Bronchial epithelial cell (primary cell): Measurements from ENCODE around the gene CEP131. TPM values are rescaled to one million over a fixed set of nuclear protein-coding genes. Genes with fewer than 3 reads are reported as not detected.

Experiments used
- DNase-seq: peaks from one replicate; pipeline ENCODE4 v3.0.0-alpha.2; 2010; ENCODE audit warnings: low read depth
- FAIRE-seq: peaks from 2 replicates; lab custom pipeline; 2011; peaks lifted over from hg19 to GRCh38; lab: Jason Lieb, UNC
- H3K27me3 ChIP-seq: 2 replicates; pipeline ENCODE4 v1.5.1; 2011; ENCODE audit warnings: low read length; ENCODE audit not compliant: control insufficient read depth, insufficient read depth
- H3K36me3 ChIP-seq: 2 replicates; pipeline ENCODE4 v1.5.1; 2011; ENCODE audit warnings: low read length; ENCODE audit not compliant: control insufficient read depth, insufficient read depth
- H3K4me3 ChIP-seq: 2 replicates; pipeline ENCODE4 v1.5.1; 2011; ENCODE audit warnings: mild to moderate bottlenecking, low read depth, low read length, control low read depth
- total RNA-seq: library from RNA; depleted of rRNA; stranded (reverse); fragments of >200 nt; gene quantifications from 2 replicates; pipeline ENCODE4 v1.2.1, GENCODE V29; 2014
- TF ChIP-seq, protein P1 (sequence below): IDR thresholded peaks from 2 replicates; pipeline ENCODE4 v1.5.1; 2011; ENCODE audit warnings: mild to moderate bottlenecking, moderate library complexity, low read length, control low read depth, inconsistent platforms; ENCODE audit not compliant: insufficient read depth, severe bottlenecking

Gene CEP131
- total RNA-seq, 1 donor from 2014 or later: 9.2 TPM

DNA sequence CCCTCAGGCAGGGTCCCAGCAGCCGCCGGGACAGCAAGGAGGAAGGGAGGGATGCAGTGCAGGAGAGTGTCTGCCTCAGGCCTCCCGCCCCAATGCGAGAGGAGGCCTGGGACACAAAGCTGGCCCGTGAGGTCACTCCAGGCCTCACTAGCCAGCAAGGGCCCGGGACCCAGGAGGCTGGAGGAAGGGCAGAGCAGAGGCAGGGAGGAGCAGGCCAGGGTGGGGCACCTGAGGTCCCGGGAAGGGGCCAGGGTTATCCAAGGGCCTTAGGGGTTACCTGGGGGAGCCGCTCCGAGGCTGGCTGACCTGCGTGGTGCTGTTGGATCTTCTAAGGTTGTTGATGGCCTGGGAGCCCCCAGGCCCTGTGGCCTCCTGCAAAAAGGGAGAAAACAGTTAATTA lies 14.1 kb downstream of the CEP131 start:
- Histone ChIP-seq H3K36me3 (peaks cover 1% of the 10 kb centered on the region), H3K4me3 (no peak overlapping the region), H3K27me3 (no peaks in the 10 kb centered on the region)
- FAIRE-seq (no peak), DNase-seq (no peak)
- TF ChIP-seq, protein P1, sequence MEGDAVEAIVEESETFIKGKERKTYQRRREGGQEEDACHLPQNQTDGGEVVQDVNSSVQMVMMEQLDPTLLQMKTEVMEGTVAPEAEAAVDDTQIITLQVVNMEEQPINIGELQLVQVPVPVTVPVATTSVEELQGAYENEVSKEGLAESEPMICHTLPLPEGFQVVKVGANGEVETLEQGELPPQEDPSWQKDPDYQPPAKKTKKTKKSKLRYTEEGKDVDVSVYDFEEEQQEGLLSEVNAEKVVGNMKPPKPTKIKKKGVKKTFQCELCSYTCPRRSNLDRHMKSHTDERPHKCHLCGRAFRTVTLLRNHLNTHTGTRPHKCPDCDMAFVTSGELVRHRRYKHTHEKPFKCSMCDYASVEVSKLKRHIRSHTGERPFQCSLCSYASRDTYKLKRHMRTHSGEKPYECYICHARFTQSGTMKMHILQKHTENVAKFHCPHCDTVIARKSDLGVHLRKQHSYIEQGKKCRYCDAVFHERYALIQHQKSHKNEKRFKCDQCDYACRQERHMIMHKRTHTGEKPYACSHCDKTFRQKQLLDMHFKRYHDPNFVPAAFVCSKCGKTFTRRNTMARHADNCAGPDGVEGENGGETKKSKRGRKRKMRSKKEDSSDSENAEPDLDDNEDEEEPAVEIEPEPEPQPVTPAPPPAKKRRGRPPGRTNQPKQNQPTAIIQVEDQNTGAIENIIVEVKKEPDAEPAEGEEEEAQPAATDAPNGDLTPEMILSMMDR: no peak

DNA sequence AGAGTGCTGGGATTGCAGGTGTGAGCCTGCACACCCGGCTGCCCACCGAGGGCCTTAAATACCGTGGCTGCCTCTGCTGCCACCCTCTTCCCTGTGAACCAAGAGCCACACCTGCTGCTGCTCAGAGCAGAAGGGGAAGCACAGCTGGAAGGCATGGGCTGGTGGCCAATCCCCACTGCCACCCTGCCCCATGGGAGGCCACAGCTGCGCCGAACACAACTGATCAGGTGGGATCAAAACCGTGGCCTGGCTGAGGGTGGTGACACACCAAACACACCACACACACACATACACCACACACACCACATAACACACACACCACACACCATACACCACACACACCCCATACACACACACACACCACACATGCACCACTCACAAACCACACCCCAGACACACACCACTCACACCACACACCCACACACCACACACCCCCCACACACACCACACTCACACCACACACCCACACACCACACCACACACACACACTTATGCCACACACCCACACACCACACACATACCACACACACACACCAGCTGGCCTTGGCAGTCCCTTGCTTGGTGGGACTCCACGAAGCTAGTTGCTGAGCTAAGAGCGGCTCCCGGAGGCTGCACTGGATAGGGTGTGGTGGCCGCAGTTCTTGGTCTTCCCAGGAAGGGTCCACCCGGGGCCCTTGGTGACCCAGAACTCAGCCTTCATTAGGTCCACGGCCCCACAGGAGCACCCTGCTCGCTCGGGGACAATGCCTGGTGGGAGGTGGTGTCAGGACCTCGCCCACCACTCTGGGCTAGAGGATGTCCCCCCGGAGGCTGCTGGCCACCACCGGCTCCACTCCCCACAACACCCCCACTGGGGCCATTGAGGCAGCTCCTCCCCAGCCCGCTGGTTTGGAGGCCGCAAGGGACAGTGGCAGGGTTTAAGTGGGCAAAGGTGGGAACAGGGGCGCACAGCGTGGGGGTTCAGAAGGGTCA lies 14.9 kb downstream of the CEP131 start:
- peak; percentile 66 for FAIRE-seq
- Histone ChIP-seq H3K36me3 (peaks cover 1% of the 10 kb centered on the region), H3K27me3 (no peaks in the 10 kb centered on the region), H3K4me3 (no peak overlapping the region)
- TF ChIP-seq, protein P1: no peak
- no peak for DNase-seq

DNA sequence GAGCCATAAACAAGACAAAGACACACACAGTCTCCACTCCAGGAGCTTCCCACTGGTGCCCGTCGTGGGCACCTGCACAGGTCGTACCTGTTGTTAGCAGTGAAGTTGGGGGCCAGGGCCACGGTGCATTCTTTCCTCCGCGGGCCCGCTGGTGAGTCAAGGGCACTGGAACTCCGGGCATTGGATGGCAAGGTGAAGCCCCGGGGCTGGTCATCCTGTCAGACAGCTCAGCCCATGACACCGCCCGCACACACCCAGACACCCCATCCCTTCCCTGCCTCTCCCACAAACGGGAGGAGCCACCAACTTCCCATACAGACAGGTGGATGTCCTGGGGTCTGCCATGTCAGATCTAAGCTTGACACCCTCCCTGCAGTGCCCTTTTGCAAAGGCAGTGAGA lies 16.1 kb downstream of the CEP131 start:
- FAIRE-seq (peak; percentile 18), DNase-seq (no peak)
- no peaks in the 10 kb centered on the region for H3K27me3 ChIP-seq
- TF ChIP-seq, protein P1: no peak
- H3K36me3 ChIP-seq: peaks cover 1% of the 10 kb centered on the region
- H3K4me3 ChIP-seq: no peak overlapping the region

DNA sequence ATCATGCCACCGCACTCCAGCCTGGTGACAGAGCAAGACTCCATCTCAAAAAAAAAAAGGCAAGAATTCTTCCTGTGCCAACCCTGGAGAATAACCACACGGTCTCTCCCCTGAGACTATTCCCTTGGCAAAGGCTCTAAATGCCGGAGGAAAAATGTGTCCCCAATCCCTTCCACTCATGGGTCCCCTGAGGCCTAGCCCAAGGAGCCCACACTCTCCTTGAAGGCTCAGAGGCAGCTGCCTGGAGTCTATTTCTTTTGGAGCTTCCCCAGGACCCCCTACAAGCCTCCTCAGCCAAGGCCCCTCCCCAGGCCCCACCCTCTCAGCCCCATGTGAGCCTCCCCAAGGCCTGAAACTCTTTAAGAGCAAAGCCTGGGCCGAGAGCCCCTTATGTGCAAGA lies 16.6 kb downstream of the CEP131 start:
- no peak overlapping the region for H3K4me3 ChIP-seq
- DNase-seq: no peak
- no peak for FAIRE-seq
- H3K27me3 ChIP-seq: no peaks in the 10 kb centered on the region
- H3K36me3 ChIP-seq: peaks cover 1% of the 10 kb centered on the region
- TF ChIP-seq, protein P1: no peak

DNA sequence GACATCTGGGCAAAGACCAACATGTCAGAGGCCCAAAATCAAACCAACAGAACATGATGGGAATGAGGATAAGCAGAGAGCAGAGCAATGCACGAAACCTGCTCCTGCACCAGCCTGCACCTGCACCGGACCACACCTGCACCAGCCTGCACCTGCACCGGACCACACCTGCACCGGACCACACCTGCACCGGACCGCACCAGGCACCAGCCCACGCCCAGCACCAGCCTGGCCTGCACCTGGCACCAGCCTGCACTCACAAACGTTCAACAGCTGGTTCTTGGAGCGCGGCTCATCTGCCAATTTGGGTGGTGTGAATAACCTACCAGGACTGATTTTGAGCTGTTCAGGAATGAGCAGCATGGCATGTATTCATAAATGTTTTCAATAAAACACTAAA lies 18.2 kb downstream of the CEP131 start:
- peak; percentile 91 for FAIRE-seq
- Histone ChIP-seq H3K27me3 (no peaks in the 10 kb centered on the region), H3K36me3 (peaks cover 1% of the 10 kb centered on the region), H3K4me3 (no peak overlapping the region)
- DNase-seq: no peak
- TF ChIP-seq, protein P1: no peak
